Mesendoderm (in vitro differentiated cells): ENCODE measurements around the gene ARAP2.

Source experiments
- DNase-seq: peaks from one replicate; pipeline ENCODE4 v3.0.0; 2013
- H2AK5ac ChIP-seq: 2 replicates; pipeline ENCODE4 v1.6.1; 2013; ENCODE audit warnings: low read length, inconsistent platforms
- H2BK120ac ChIP-seq: 2 replicates; pipeline ENCODE4 v1.6.1; 2013; ENCODE audit warnings: low read depth, mild to moderate bottlenecking, low read length, moderate library complexity, mixed read lengths
- H2BK15ac ChIP-seq: replicated peaks from 2 replicates; pipeline ENCODE4 v1.6.1; 2013; ENCODE audit warnings: low read depth, mild to moderate bottlenecking, moderate library complexity
- H2BK5ac ChIP-seq: 2 replicates; pipeline ENCODE4 v1.6.1; 2013; ENCODE audit warnings: low read length, inconsistent platforms
- H3K18ac ChIP-seq: 2 replicates; pipeline ENCODE4 v1.6.1; 2013; ENCODE audit warnings: mild to moderate bottlenecking, low read length, mixed read lengths
- H3K23ac ChIP-seq: one replicate; pipeline ENCODE4 v1.6.1; 2013; ENCODE audit warnings: low read length
- H3K27ac ChIP-seq: 2 replicates; pipeline ENCODE4 v1.5.1; 2013; ENCODE audit warnings: low read depth, mild to moderate bottlenecking, inconsistent platforms, low read length, moderate library complexity
- H3K27me3 ChIP-seq: 2 replicates; pipeline ENCODE4 v1.6.1; 2013; ENCODE audit warnings: low read length, control low read depth, mild to moderate bottlenecking, inconsistent platforms; ENCODE audit not compliant: insufficient read depth, poor library complexity
- H3K36me3 ChIP-seq: 2 replicates; pipeline ENCODE4 v1.6.1; 2013; ENCODE audit warnings: low read length, inconsistent platforms; ENCODE audit not compliant: control insufficient read depth, insufficient read depth
- H3K4ac ChIP-seq: one replicate; pipeline ENCODE4 v1.6.1; 2013; ENCODE audit warnings: low read depth, mild to moderate bottlenecking, low read length, moderate library complexity
- H3K4me1 ChIP-seq: 2 replicates; pipeline ENCODE4 v1.6.1; 2013; ENCODE audit warnings: low read depth, low read length, inconsistent platforms; ENCODE audit not compliant: control insufficient read depth
- H3K4me2 ChIP-seq: 2 replicates; pipeline ENCODE4 v1.6.1; 2013; ENCODE audit warnings: low read length
- H3K4me3 ChIP-seq: 2 replicates; pipeline ENCODE4 v1.5.1; 2013; ENCODE audit warnings: mild to moderate bottlenecking, low read length
- H3K56ac ChIP-seq: one replicate; pipeline ENCODE4 v1.6.1; 2013; ENCODE audit warnings: low read length
- H3K79me1 ChIP-seq: 2 replicates; pipeline ENCODE4 v1.6.1; 2013; ENCODE audit warnings: low read length, inconsistent platforms
- H3K79me2 ChIP-seq: 2 replicates; pipeline ENCODE4 v1.6.1; 2013; ENCODE audit warnings: mild to moderate bottlenecking, low read length; ENCODE audit not compliant: control insufficient read depth, insufficient read depth
- H3K9ac ChIP-seq: 2 replicates; pipeline ENCODE4 v1.6.1; 2013; ENCODE audit warnings: low read length, inconsistent platforms
- H4K5ac ChIP-seq: one replicate; pipeline ENCODE4 v1.6.1; 2013; ENCODE audit warnings: low read length
- H4K8ac ChIP-seq: one replicate; pipeline ENCODE4 v1.6.1; 2013; ENCODE audit warnings: low read depth, mild to moderate bottlenecking, control low read depth, low read length, moderate library complexity
- WGBS: extraction: QIAGEN DNeasy Blood & Tissue Kit; methylation state at CpG from one replicate; pipeline ENCODE4 v1.1.7; 2013; ENCODE audit warnings: low lambda C conversion rate, missing lambda C conversion rate; ENCODE audit not compliant: insufficient coverage; ENCODE audit errors: extremely low coverage; 5-methylcytosine and 5-hydroxymethylcytosine counted together

The ARAP2 gene

GRCh38 chr4:36138220-36138619 lies 106.1 kb downstream of the ARAP2 start:
- Histone ChIP-seq H2BK120ac (no peak overlapping the region), H4K8ac (no peak overlapping the region), H2BK5ac (no peak overlapping the region), H2BK15ac (no peak overlapping the region), H3K4me1 (no peaks in the 10 kb centered on the region), H3K9ac (no peak overlapping the region), H4K5ac (no peak overlapping the region), H2AK5ac (no peak overlapping the region), H3K4me2 (no peak overlapping the region), H3K36me3 (no peaks in the 10 kb centered on the region), H3K56ac (no peak overlapping the region), H3K4me3 (no peak overlapping the region), H3K27me3 (no peaks in the 10 kb centered on the region), H3K23ac (no peak overlapping the region), H3K27ac (no peak overlapping the region), H3K18ac (no peak overlapping the region), H3K79me2 (no peaks in the 10 kb centered on the region), H3K79me1 (no peaks in the 10 kb centered on the region), H3K4ac (no peak overlapping the region)
- no peak for DNase-seq

- no peak overlapping the region for H3K27ac ChIP-seq
- no peak overlapping the region for H3K4ac ChIP-seq
- no peak overlapping the region for H2BK120ac ChIP-seq
- H2BK5ac ChIP-seq = no peak overlapping the region
- DNase-seq = no peak
- no peaks in the 10 kb centered on the region for H3K36me3 ChIP-seq
- no peaks in the 10 kb centered on the region for H3K27me3 ChIP-seq
- H3K79me1 ChIP-seq = no peaks in the 10 kb centered on the region
- H3K23ac ChIP-seq = no peak overlapping the region
- H2AK5ac ChIP-seq = no peak overlapping the region
- WGBS = no CpG with 5 or more reads among the region's 4 CpGs
- no peak overlapping the region for H4K8ac ChIP-seq
- H3K79me2 ChIP-seq = no peaks in the 10 kb centered on the region
- no peak overlapping the region for H3K4me2 ChIP-seq
- H4K5ac ChIP-seq = no peak overlapping the region
- H2BK15ac ChIP-seq = no peak overlapping the region
- H3K56ac ChIP-seq = no peak overlapping the region
- no peaks in the 10 kb centered on the region for H3K4me1 ChIP-seq
- no peak overlapping the region for H3K9ac ChIP-seq
- H3K4me3 ChIP-seq = no peak overlapping the region
- no peak overlapping the region for H3K18ac ChIP-seq
Observed at GRCh38 chr4:36137336-36137735, 107.0 kb downstream of the ARAP2 start.

- Histone ChIP-seq H4K5ac (no peak overlapping the region), H2BK15ac (no peak overlapping the region), H3K23ac (no peak overlapping the region), H3K4me2 (no peak overlapping the region), H2AK5ac (no peak overlapping the region), H2BK5ac (no peak overlapping the region), H3K79me1 (no peaks in the 10 kb centered on the region), H3K56ac (no peak overlapping the region), H3K9ac (no peak overlapping the region), H3K4me1 (no peaks in the 10 kb centered on the region), H3K79me2 (no peaks in the 10 kb centered on the region), H2BK120ac (no peak overlapping the region), H3K4me3 (no peak overlapping the region), H3K18ac (no peak overlapping the region), H3K36me3 (no peaks in the 10 kb centered on the region), H3K27me3 (no peaks in the 10 kb centered on the region), H4K8ac (no peak overlapping the region), H3K27ac (no peak overlapping the region), H3K4ac (no peak overlapping the region)
- no CpG with 5 or more reads among the region's 3 CpGs for WGBS
- no peak for DNase-seq
Observed at GRCh38 chr4:36133658-36134057, 110.7 kb downstream of the ARAP2 start.

- no CpG with 5 or more reads among the region's 2 CpGs for WGBS
- H3K79me2 ChIP-seq = no peaks in the 10 kb centered on the region
- no peak overlapping the region for H3K4ac ChIP-seq
- no peak overlapping the region for H3K9ac ChIP-seq
- no peak overlapping the region for H3K18ac ChIP-seq
- no peaks in the 10 kb centered on the region for H3K4me1 ChIP-seq
- no peak overlapping the region for H2BK120ac ChIP-seq
- DNase-seq = no peak
- H4K8ac ChIP-seq = no peak overlapping the region
- no peak overlapping the region for H3K4me3 ChIP-seq
- H3K36me3 ChIP-seq = no peaks in the 10 kb centered on the region
- no peak overlapping the region for H2AK5ac ChIP-seq
- H3K4me2 ChIP-seq = no peak overlapping the region
- no peak overlapping the region for H2BK15ac ChIP-seq
- no peak overlapping the region for H4K5ac ChIP-seq
- no peak overlapping the region for H3K56ac ChIP-seq
- no peak overlapping the region for H3K23ac ChIP-seq
- H2BK5ac ChIP-seq = no peak overlapping the region
- H3K27me3 ChIP-seq = no peaks in the 10 kb centered on the region
- H3K27ac ChIP-seq = no peak overlapping the region
- no peaks in the 10 kb centered on the region for H3K79me1 ChIP-seq
Observed at GRCh38 chr4:36133086-36133485, 111.2 kb downstream of the ARAP2 start.

- no CpG with 5 or more reads among the region's 3 CpGs for WGBS
- no peaks in the 10 kb centered on the region for H3K79me2 ChIP-seq
- H2BK15ac ChIP-seq = no peak overlapping the region
- no peak overlapping the region for H2BK5ac ChIP-seq
- no peaks in the 10 kb centered on the region for H3K79me1 ChIP-seq
- H3K23ac ChIP-seq = no peak overlapping the region
- no peak overlapping the region for H3K4me2 ChIP-seq
- H3K18ac ChIP-seq = no peak overlapping the region
- H3K4me3 ChIP-seq = no peak overlapping the region
- H3K27me3 ChIP-seq = no peaks in the 10 kb centered on the region
- no peaks in the 10 kb centered on the region for H3K36me3 ChIP-seq
- H2AK5ac ChIP-seq = no peak overlapping the region
- DNase-seq = no peak
- H3K27ac ChIP-seq = no peak overlapping the region
- no peak overlapping the region for H4K8ac ChIP-seq
- H4K5ac ChIP-seq = no peak overlapping the region
- no peaks in the 10 kb centered on the region for H3K4me1 ChIP-seq
- H2BK120ac ChIP-seq = no peak overlapping the region
- no peak overlapping the region for H3K56ac ChIP-seq
- H3K9ac ChIP-seq = no peak overlapping the region
- H3K4ac ChIP-seq = no peak overlapping the region
Observed at GRCh38 chr4:36130641-36131040, 113.7 kb downstream of the ARAP2 start.

GRCh38 chr4:36128689-36129088 lies 115.6 kb downstream of the ARAP2 start:
- H3K4me3 ChIP-seq = no peak overlapping the region
- H2AK5ac ChIP-seq = no peak overlapping the region
- H3K36me3 ChIP-seq = no peaks in the 10 kb centered on the region
- peak overlapping the region; percentile 39 for H3K18ac ChIP-seq
- H3K9ac ChIP-seq = no peak overlapping the region
- no peak overlapping the region for H3K4me2 ChIP-seq
- no peak overlapping the region for H3K23ac ChIP-seq
- peak; percentile 17 for DNase-seq
- no peak overlapping the region for H4K8ac ChIP-seq
- no peak overlapping the region for H2BK5ac ChIP-seq
- H3K56ac ChIP-seq = no peak overlapping the region
- no peak overlapping the region for H2BK15ac ChIP-seq
- no peak overlapping the region for H2BK120ac ChIP-seq
- H3K27ac ChIP-seq = no peak overlapping the region
- H3K4me1 ChIP-seq = no peaks in the 10 kb centered on the region
- H3K27me3 ChIP-seq = no peaks in the 10 kb centered on the region
- no peak overlapping the region for H3K4ac ChIP-seq
- no peaks in the 10 kb centered on the region for H3K79me1 ChIP-seq
- no peaks in the 10 kb centered on the region for H3K79me2 ChIP-seq
- WGBS = 100% methylated on average over 2 of the region's 2 CpGs
- H4K5ac ChIP-seq = no peak overlapping the region
